NCI-H187 (cell line): ENCODE measurements around the gene SPTLC2.
"Not testable (repeated sequence)": the region's sequence is repeated elsewhere in the genome, so short reads cannot be mapped to it uniquely, and the experiment has no call there.

ENCODE experiments used
- DNase-seq, 2 experiments: peaks; one replicate each; lab custom pipeline; 2025; lab: John Stamatoyannopoulos, UW

SPTLC2 gene

GRCh38 chr14:77588411-77589025 is 27.9 kb downstream of the SPTLC2 start:
- DNase-seq: not testable (repeated sequence)

GRCh38 chr14:77585385-77585784 is 31.1 kb downstream of the SPTLC2 start:
- no peak for DNase-seq

GRCh38 chr14:77584809-77585208 is 31.6 kb downstream of the SPTLC2 start:
- DNase-seq: no peak

- DNase-seq: no peak
Measured at GRCh38 chr14:77583657-77584056, 32.8 kb downstream of the SPTLC2 start.

GRCh38 chr14:77582511-77582910 is 33.9 kb downstream of the SPTLC2 start:
- DNase-seq: no peak

GRCh38 chr14:77580964-77581505 is 35.4 kb downstream of the SPTLC2 start:
- DNase-seq: no peak

- no peak for DNase-seq
Measured at GRCh38 chr14:77580477-77580876, 36.0 kb downstream of the SPTLC2 start.

GRCh38 chr14:77579780-77580179 is 36.7 kb downstream of the SPTLC2 start:
- no peak for DNase-seq

- DNase-seq: no peak
Measured at GRCh38 chr14:77579065-77579464, 37.4 kb downstream of the SPTLC2 start.

GRCh38 chr14:77574446-77575115 is 41.9 kb downstream of the SPTLC2 start:
- no peak for DNase-seq

GRCh38 chr14:77573964-77574363 is 42.5 kb downstream of the SPTLC2 start:
- no peak for DNase-seq

GRCh38 chr14:77570706-77571268 is 45.6 kb downstream of the SPTLC2 start:
- DNase-seq: no peak

GRCh38 chr14:77565994-77566305 is 50.5 kb downstream of the SPTLC2 start:
- DNase-seq: no peak

GRCh38 chr14:77565289-77565993 is 51.0 kb downstream of the SPTLC2 start:
- no peak for DNase-seq

GRCh38 chr14:77562681-77563080 is 53.8 kb downstream of the SPTLC2 start:
- no peak for DNase-seq

GRCh38 chr14:77561881-77562280 is 54.6 kb downstream of the SPTLC2 start:
- DNase-seq: no peak

GRCh38 chr14:77559381-77559780 is 57.1 kb downstream of the SPTLC2 start:
- no peak for DNase-seq

- DNase-seq: no peak
Measured at GRCh38 chr14:77557391-77557790, 59.0 kb downstream of the SPTLC2 start.

GRCh38 chr14:77556946-77557345 is 59.5 kb downstream of the SPTLC2 start:
- no peak for DNase-seq

GRCh38 chr14:77554816-77555599 is 61.4 kb downstream of the SPTLC2 start:
- no peak for DNase-seq

GRCh38 chr14:77554207-77554606 is 62.2 kb downstream of the SPTLC2 start:
- DNase-seq: no peak

- DNase-seq: no peak
Measured at GRCh38 chr14:77549451-77549850, 67.0 kb downstream of the SPTLC2 start.
